Activated naive CD4-positive, alpha-beta T cell treated with anti-CD3 and anti-CD28 coated beads for 36 hours (primary cell): ENCODE results near the gene NEU1. TPM values are rescaled to one million over a fixed set of nuclear protein-coding genes. Genes with fewer than 3 reads are reported as not detected.

Source experiments
- total RNA-seq, 2 experiments: library from RNA; stranded (reverse); gene quantifications; one replicate each; pipeline ENCODE4 v1.2.3, GENCODE V29; 2021

NEU1 gene
- total RNA-seq, 2 experiments from 2014 or later = 8.4 to 9.2 TPM

Other genes starting within 250 kb of the NEU1 start
- gene AIF1, start 247.6 kb downstream of the NEU1 start, total RNA-seq = 100 to 1,000 TPM; 120 to 129 TPM
- gene PRRC2A, start 242.1 kb downstream of the NEU1 start, total RNA-seq = 100 to 1,000 TPM; 283 to 304 TPM
- gene BAG6, start 210.2 kb downstream of the NEU1 start, total RNA-seq = 100 to 1,000 TPM; 286 to 295 TPM
- 1 to 10 TPM; 2.6 to 3.7 TPM for gene APOM, start 206.9 kb downstream of the NEU1 start, total RNA-seq
- 1 to 10 TPM; 8.8 to 9.0 TPM for gene C6orf47, start 202.0 kb downstream of the NEU1 start, total RNA-seq
- gene GPANK1, start 197.8 kb downstream of the NEU1 start, total RNA-seq = 10 to 100 TPM; 31.2 to 32.4 TPM
- 100 to 1,000 TPM; 215 to 219 TPM for gene CSNK2B, start 196.7 kb downstream of the NEU1 start, total RNA-seq
- 1 to 10 TPM; 6.4 to 6.5 TPM for gene LY6G5B, start 192.8 kb downstream of the NEU1 start, total RNA-seq
- gene LY6G5C, start 181.8 kb downstream of the NEU1 start, total RNA-seq = 1 to 10 TPM in 1 of 2 experiments, under 1 TPM in 1; 0.93 to 1.4 TPM
- gene ABHD16A, start 159.5 kb downstream of the NEU1 start, total RNA-seq = 10 to 100 TPM; 19.9 to 22.5 TPM
- not detected for gene LY6G6F, start 156.0 kb downstream of the NEU1 start, total RNA-seq
- not detected for gene LY6G6D, start 147.5 kb downstream of the NEU1 start, total RNA-seq
- gene LY6G6C, start 141.1 kb downstream of the NEU1 start, total RNA-seq = not detected
- gene MPIG6B, start 139.4 kb downstream of the NEU1 start, total RNA-seq = under 1 TPM in 1 of 2 experiments, not detected in 1; 0.49 TPM
- 10 to 100 TPM in 1 of 2 experiments, 1 to 10 TPM in 1; 8.5 to 11.3 TPM for gene DDAH2, start 133.5 kb downstream of the NEU1 start, total RNA-seq
- 100 to 1,000 TPM; 348 to 353 TPM for gene CLIC1, start 126.3 kb downstream of the NEU1 start, total RNA-seq
- 100 to 1,000 TPM; 101 to 105 TPM for gene MSH5, start 122.8 kb downstream of the NEU1 start, total RNA-seq
- gene SAPCD1, start 100.2 kb downstream of the NEU1 start, total RNA-seq = 10 to 100 TPM in 1 of 2 experiments, 1 to 10 TPM in 1; 9.8 to 10.5 TPM
- gene VWA7, start 85.5 kb downstream of the NEU1 start, total RNA-seq = under 1 TPM; 0.69 to 0.89 TPM
- 100 to 1,000 TPM; 157 to 161 TPM for gene VARS1, start 67.1 kb downstream of the NEU1 start, total RNA-seq
- 100 to 1,000 TPM; 172 to 174 TPM for gene LSM2, start 55.9 kb downstream of the NEU1 start, total RNA-seq
- under 1 TPM; 0.86 to 0.95 TPM for gene HSPA1L, start 47.5 kb downstream of the NEU1 start, total RNA-seq
- 10 to 100 TPM; 19.8 to 23.1 TPM for gene HSPA1A, start 47.3 kb downstream of the NEU1 start, total RNA-seq
- gene HSPA1B, start 35.1 kb downstream of the NEU1 start, total RNA-seq = 10 to 100 TPM; 47.8 to 50.1 TPM
- gene SLC44A4, start 16.2 kb upstream of the NEU1 start, total RNA-seq = under 1 TPM in 1 of 2 experiments, not detected in 1; 0.10 TPM
- gene EHMT2, start 34.9 kb upstream of the NEU1 start, total RNA-seq = 10 to 100 TPM; 33.0 to 37.3 TPM
- under 1 TPM; 0.57 to 0.69 TPM for gene ZBTB12, start 39.3 kb upstream of the NEU1 start, total RNA-seq
- gene C2, start 64.9 kb upstream of the NEU1 start, total RNA-seq = 1 to 10 TPM; 1.6 to 2.1 TPM
- gene CFB, start 83.3 kb upstream of the NEU1 start, total RNA-seq = 1 to 10 TPM in 1 of 2 experiments, under 1 TPM in 1; 0.74 to 1.7 TPM
- 10 to 100 TPM; 83.2 to 87.4 TPM for gene NELFE, start 96.2 kb upstream of the NEU1 start, total RNA-seq
- 100 to 1,000 TPM in 1 of 2 experiments, 10 to 100 TPM in 1; 93.6 to 101 TPM for gene SKIC2, start 96.4 kb upstream of the NEU1 start, total RNA-seq
- gene DXO, start 109.3 kb upstream of the NEU1 start, total RNA-seq = 10 to 100 TPM; 12.5 to 13.0 TPM
- 1 to 10 TPM; 3.2 to 3.5 TPM for gene C4A, start 119.2 kb upstream of the NEU1 start, total RNA-seq
- gene C4B, start 152.0 kb upstream of the NEU1 start, total RNA-seq = 1 to 10 TPM; 2.7 to 3.3 TPM
- gene CYP21A2, start 175.6 kb upstream of the NEU1 start, total RNA-seq = under 1 TPM in 1 of 2 experiments, not detected in 1; 0.19 TPM
- gene TNXB, start 246.5 kb upstream of the NEU1 start, total RNA-seq = 1 to 10 TPM; 2.9 to 4.8 TPM